DND-41 (cell line): ENCODE results near the gene P4HA2.

Experiments used
- CTCF ChIP-seq: IDR thresholded peaks from 2 replicates; pipeline ENCODE4 v1.5.1; 2012; ENCODE audit warnings: borderline replicate concordance, low read length, moderate library complexity, mild to moderate bottlenecking; ENCODE audit not compliant: poor library complexity, severe bottlenecking; ENCODE audit errors: extremely low read depth
- EZH2 ChIP-seq: IDR thresholded peaks from 3 replicates; pipeline ENCODE4 v1.6.1; 2012; ENCODE audit warnings: borderline replicate concordance, low read depth, mild to moderate bottlenecking, moderate library complexity, low read length, inconsistent platforms; ENCODE audit not compliant: severe bottlenecking

GRCh38 chr5:132235340-132235739 is 7.7 kb upstream of the P4HA2 start:
- TF ChIP-seq CTCF (no peak), EZH2 (no peak)
